IMR-90 (cell line): ENCODE results near the gene SFSWAP. TPM values are rescaled to one million over a fixed set of nuclear protein-coding genes. Genes with fewer than 3 reads are reported as not detected.

ENCODE experiments used
- ATAC-seq: fragments of 200-7000 bp; cut with Tn5 transposase; 2 replicates; pipeline ENCODE4 v1.9.1; 2020; ENCODE audit warnings: low read depth, mild to moderate bottlenecking, moderate library complexity
- BruUV-seq: library from RNA; stranded (reverse); fragments of 400-500 nt; replicated peaks from 2 replicates; lab custom pipeline; 2021; lab: Mats Ljungman, UMichigan
- CTCF ChIA-PET: fragments of 300-600 bp; formaldehyde crosslinking; extraction: SDS; loops from one replicate; lab custom pipeline; 2021; ENCODE audit warnings: antibody characterized with exemption; lab: Yijun Ruan, JAX
- POLR2A ChIA-PET: fragments of 300-600 bp; sonication (Branson Sonifier 250); formaldehyde crosslinking; loops from one replicate; lab custom pipeline; 2022; ENCODE audit warnings: antibody characterized with exemption; ENCODE audit not compliant: unreplicated experiment; lab: Charles Lee
- DNase-seq: peaks from one replicate; pipeline ENCODE4 v3.0.0; 2013
- H2AFZ ChIP-seq: replicated peaks from 2 replicates; pipeline ENCODE3; 2013; ENCODE audit warnings: low read length, mild to moderate bottlenecking; ENCODE audit not compliant: poor library complexity
- H2AK5ac ChIP-seq: 2 replicates; pipeline ENCODE4 v1.6.1; 2013; ENCODE audit warnings: low read depth, low read length, inconsistent platforms
- H2AK9ac ChIP-seq: replicated peaks from 2 replicates; pipeline ENCODE3; 2013; ENCODE audit warnings: mild to moderate bottlenecking, low read depth, low read length, moderate library complexity; ENCODE audit not compliant: poor library complexity
- H2BK120ac ChIP-seq: 2 replicates; pipeline ENCODE4 v1.6.1; 2013; ENCODE audit warnings: low read depth, low read length, inconsistent platforms
- H2BK15ac ChIP-seq: 3 replicates; pipeline ENCODE4 v1.6.1; 2013; ENCODE audit warnings: low read depth, low read length, inconsistent platforms
- H2BK20ac ChIP-seq: 2 replicates; pipeline ENCODE4 v1.6.1; 2013; ENCODE audit warnings: low read depth, mild to moderate bottlenecking, inconsistent platforms, low read length, moderate library complexity
- H2BK5ac ChIP-seq: 2 replicates; pipeline ENCODE4 v1.6.1; 2013; ENCODE audit warnings: mild to moderate bottlenecking, low read depth, low read length, inconsistent platforms; ENCODE audit not compliant: poor library complexity, severe bottlenecking
- H3K14ac ChIP-seq: replicated peaks from 2 replicates; pipeline ENCODE4 v1.6.1; 2013; ENCODE audit warnings: low read depth, low read length, inconsistent platforms
- H3K18ac ChIP-seq: 2 replicates; pipeline ENCODE4 v1.6.1; 2013; ENCODE audit warnings: low read depth, low read length, control low read depth
- H3K23ac ChIP-seq: 2 replicates; pipeline ENCODE4 v1.6.1; 2013; ENCODE audit warnings: low read depth, low read length, inconsistent platforms
- H3K27ac ChIP-seq: 2 replicates; pipeline ENCODE4 v1.5.1; 2013; ENCODE audit warnings: mild to moderate bottlenecking, control low read depth, low read length; ENCODE audit not compliant: insufficient read depth
- H3K27me3 ChIP-seq: 2 replicates; pipeline ENCODE4 v1.6.1; 2013; ENCODE audit warnings: low read length; ENCODE audit not compliant: control insufficient read depth, insufficient read depth
- H3K36me3 ChIP-seq: 2 replicates; pipeline ENCODE4 v1.6.1; 2013; ENCODE audit warnings: low read length, mixed read lengths; ENCODE audit not compliant: control insufficient read depth, insufficient read depth
- H3K4ac ChIP-seq: 2 replicates; pipeline ENCODE4 v1.6.1; 2013; ENCODE audit warnings: low read depth, low read length, inconsistent platforms
- H3K4me1 ChIP-seq: 2 replicates; pipeline ENCODE4 v1.6.1; 2013; ENCODE audit warnings: low read length, mixed read lengths; ENCODE audit not compliant: control insufficient read depth, insufficient read depth
- H3K4me2 ChIP-seq: 2 replicates; pipeline ENCODE4 v1.6.1; 2013; ENCODE audit warnings: low read depth, mild to moderate bottlenecking, control low read depth, low read length, moderate library complexity
- H3K4me3 ChIP-seq: 2 replicates; pipeline ENCODE4 v1.5.1; 2013; ENCODE audit warnings: low read depth, mild to moderate bottlenecking, control low read depth, low read length, moderate library complexity; ENCODE audit not compliant: insufficient read depth
- H3K56ac ChIP-seq: 2 replicates; pipeline ENCODE4 v1.6.1; 2013; ENCODE audit warnings: low read length, inconsistent platforms; ENCODE audit not compliant: insufficient read depth; ENCODE audit errors: extremely low read depth
- H3K79me1 ChIP-seq, 2 experiments: 2 replicates each; pipeline ENCODE4 v1.6.1; 2013; ENCODE audit warnings: low read length in 2 of 2, inconsistent platforms in 1 of 2, low read depth in 1 of 2
- H3K9ac ChIP-seq: 2 replicates; pipeline ENCODE4 v1.6.1; 2013; ENCODE audit warnings: low read depth, low read length, control low read depth
- H3K9me1 ChIP-seq: 2 replicates; pipeline ENCODE4 v1.6.1; 2013; ENCODE audit warnings: low read length, inconsistent platforms; ENCODE audit not compliant: insufficient read depth
- H3K9me3 ChIP-seq: 2 replicates; pipeline ENCODE4 v1.6.1; 2013; ENCODE audit warnings: low read length; ENCODE audit not compliant: control insufficient read depth, insufficient read depth
- H4K20me1 ChIP-seq: 2 replicates; pipeline ENCODE4 v1.6.1; 2013; ENCODE audit warnings: low read length, inconsistent platforms; ENCODE audit not compliant: insufficient read depth
- H4K5ac ChIP-seq: 2 replicates; pipeline ENCODE4 v1.6.1; 2013; ENCODE audit warnings: mild to moderate bottlenecking, low read depth, low read length, control low read depth
- H4K8ac ChIP-seq, 2 experiments: 2 replicates each; pipeline ENCODE4 v1.6.1; 2013; ENCODE audit warnings: low read depth in 2 of 2, low read length in 2 of 2, control low read depth in 1 of 2, inconsistent platforms in 1 of 2
- H4K91ac ChIP-seq: 2 replicates; pipeline ENCODE4 v1.6.1; 2013; ENCODE audit warnings: low read depth, low read length, inconsistent platforms; ENCODE audit not compliant: insufficient read depth
- BHLHE40 ChIP-seq: fragments of 150-350 bp; IDR thresholded peaks from 2 replicates; pipeline ENCODE4 v1.6.1; 2016; ENCODE audit warnings: mild to moderate bottlenecking, low read depth, low read length
- CEBPB ChIP-seq: IDR thresholded peaks from 2 replicates; pipeline ENCODE4 v1.6.1; 2012; ENCODE audit warnings: low read depth, low read length, improper control_type of control experiment
- CHD1 ChIP-seq: IDR thresholded peaks from 2 replicates; pipeline ENCODE4 v1.6.1; 2012; ENCODE audit warnings: low read depth, low read length, improper control_type of control experiment
- FOS ChIP-seq: fragments of 150-350 bp; IDR thresholded peaks from 2 replicates; pipeline ENCODE4 v1.6.1; 2016; ENCODE audit warnings: low read depth, low read length
- MAFK ChIP-seq: IDR thresholded peaks from 2 replicates; pipeline ENCODE4 v1.6.1; 2012; ENCODE audit warnings: low read depth, low read length, improper control_type of control experiment
- MAZ ChIP-seq: IDR thresholded peaks from 2 replicates; pipeline ENCODE4 v1.6.1; 2012; ENCODE audit warnings: low read depth, mild to moderate bottlenecking, low read length, improper control_type of control experiment, moderate library complexity, borderline replicate concordance
- MXI1 ChIP-seq: IDR thresholded peaks from 2 replicates; pipeline ENCODE4 v1.6.1; 2012; ENCODE audit warnings: low read depth, mild to moderate bottlenecking, low read length, moderate library complexity, borderline replicate concordance
- NFE2L2 ChIP-seq: fragments of 150-350 bp; IDR thresholded peaks from 2 replicates; pipeline ENCODE4 v1.6.1; 2016; ENCODE audit warnings: low read depth, mild to moderate bottlenecking, low read length
- POLR2A ChIP-seq: IDR thresholded peaks from 2 replicates; pipeline ENCODE4 v1.6.1; 2012; ENCODE audit warnings: mild to moderate bottlenecking, low read depth, low read length
- RAD21 ChIP-seq: IDR thresholded peaks from 2 replicates; pipeline ENCODE4 v1.6.1; 2012; ENCODE audit warnings: low read length, improper control_type of control experiment
- RCOR1 ChIP-seq: IDR thresholded peaks from 2 replicates; pipeline ENCODE4 v1.6.1; 2012; ENCODE audit warnings: mild to moderate bottlenecking, low read length, improper control_type of control experiment; ENCODE audit not compliant: insufficient replicate concordance
- RFX5 ChIP-seq: IDR thresholded peaks from 2 replicates; pipeline ENCODE4 v1.8.0; 2012; ENCODE audit warnings: low read depth, mild to moderate bottlenecking, low read length, moderate library complexity
- SMC3 ChIP-seq: fragments of 150-350 bp; IDR thresholded peaks from 2 replicates; pipeline ENCODE4 v1.6.1; 2016; ENCODE audit warnings: low read depth, mild to moderate bottlenecking, antibody characterized with exemption, low read length, moderate library complexity
- WGBS, 2 experiments: methylation state at CpG; one replicate each; pipeline versions ENCODE4 v1.1.5 to v1.1.7; 2013; ENCODE audit warnings: missing lambda C conversion rate in 2 of 2; ENCODE audit not compliant: insufficient read length in 1 of 2; ENCODE audit errors: extremely low coverage in 2 of 2; 5-methylcytosine and 5-hydroxymethylcytosine counted together
- dilution Hi-C: fragments of 300-500 bp; cut with HindIII; formaldehyde crosslinking; loops from one replicate; pipeline ENCODE4 v1.14.3; 2018; ENCODE audit warnings: low sequenced_read_pairs; ENCODE audit not compliant: unreplicated experiment
- in situ Hi-C: fragments of 300-500 bp; cut with MboI; formaldehyde crosslinking; loops from 3 replicates; pipeline ENCODE4 v1.14.3; 2019; ENCODE audit warnings: low sequenced_read_pairs, inconsistent platforms, mixed read lengths
- intact Hi-C: fragments of 100-400 bp; cut with micrococcal nuclease; formaldehyde crosslinking; loops from 2 replicates; pipeline ENCODE4 v1.10.0; 2022
- polyA plus RNA-seq, 3 experiments: library from polyadenylated mRNA; depleted of rRNA; stranded (reverse); fragments of >200 nt; gene quantifications; 2 replicates each; pipeline ENCODE4 v1.2.3, GENCODE V29; 2012; ENCODE audit warnings: low replicate concordance in 1 of 3
- total RNA-seq: library from RNA; depleted of rRNA; stranded (reverse); fragments of >200 nt; gene quantifications from 2 replicates; pipeline ENCODE4 v1.2.3, GENCODE V29; 2012
- TF ChIP-seq, protein P1 (sequence below): fragments of 150-350 bp; IDR thresholded peaks from 2 replicates; pipeline ENCODE4 v1.6.1; 2016; ENCODE audit warnings: low read depth, mild to moderate bottlenecking, low read length, moderate library complexity, borderline replicate concordance
- TF ChIP-seq, protein P2 (sequence below): conservative IDR thresholded peaks from 2 replicates; pipeline ENCODE4 v1.5.1; 2012; ENCODE audit warnings: mild to moderate bottlenecking, low read depth, low read length, improper control_type of control experiment

Gene SFSWAP
- total and polyA plus RNA-seq, 2 of the 4 experiments (the other 2 are of a cell fraction) = 19.7 to 22.4 TPM

DNA sequence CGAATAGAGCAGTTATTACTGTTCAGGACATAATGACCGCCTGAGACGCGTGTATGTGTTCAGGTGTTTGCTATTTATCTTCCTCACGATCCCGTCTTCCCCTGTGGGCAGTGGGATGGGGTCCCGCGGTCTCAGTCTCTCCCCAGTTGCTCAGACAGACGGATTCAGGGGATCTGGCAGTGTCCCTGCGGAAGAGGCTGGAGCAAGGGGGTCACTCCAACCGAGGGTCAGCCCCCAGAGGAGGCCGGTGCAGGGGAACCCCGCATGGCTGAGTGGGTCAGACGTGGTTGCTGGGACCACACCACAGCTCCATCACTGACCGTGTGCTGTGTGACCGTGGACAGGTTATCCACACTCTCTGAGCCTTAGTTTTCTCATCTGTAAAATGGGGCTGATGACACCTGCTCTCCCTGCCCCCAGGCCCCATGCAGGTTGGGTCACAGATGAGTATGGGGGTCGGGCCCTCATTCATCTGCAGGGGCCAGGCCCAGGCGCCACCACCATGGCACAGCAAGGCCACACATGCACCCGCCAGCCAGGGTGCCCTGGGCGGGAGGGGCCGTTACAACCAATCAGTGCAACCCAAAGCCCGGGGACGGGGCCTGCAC lies 122.5 kb downstream of the SFSWAP start:
- Histone ChIP-seq H3K9ac (no peak overlapping the region), H2BK120ac (no peak overlapping the region), H3K4me3 (no peak overlapping the region), H3K4ac (no peak overlapping the region), H3K27me3 (no peaks in the 10 kb centered on the region; the same call in 1 of the 2 replicates), H2AK9ac (peak overlapping the region; percentile 28), H3K9me1 (no peaks in the 10 kb centered on the region; the same call in 1 of the 2 replicates), H4K5ac (no peak overlapping the region), H3K56ac (no peak overlapping the region), H2BK5ac (no peak overlapping the region), H3K79me1 (peaks cover 0 to 13% of the 10 kb centered on the region in 2 experiments; a peak in 2 of 4 replicates), H3K27ac (no peak overlapping the region), H2BK15ac (no peak overlapping the region), H4K91ac (no peak overlapping the region), H3K23ac (no peak overlapping the region), H3K14ac (no peak overlapping the region), H3K4me2 (no peak overlapping the region), H2AK5ac (no peak overlapping the region), H3K9me3 (no peaks in the 10 kb centered on the region), H3K4me1 (peaks cover 9% of the 10 kb centered on the region; the same call in 1 of the 2 replicates), H4K20me1 (no peaks in the 10 kb centered on the region; the same call in 1 of the 2 replicates), H2BK20ac (no peak overlapping the region), H2AFZ (peak overlapping the region; percentile 51), H4K8ac (no peak overlapping the region), H3K18ac (no peak overlapping the region), H3K36me3 (no peaks in the 10 kb centered on the region)
- in situ Hi-C loops (loop anchor here (25.0 kb wide), 1 partner anchor 721 kb away; no protein-coding TSS in a partner anchor), dilution Hi-C loops (no loop called here), intact Hi-C loops (loop anchor here (5.0 to 10.0 kb wide), 3 partner anchors 64 to 169 kb away; no protein-coding TSS in a partner anchor)
- CTCF ChIA-PET = no interaction called here
- WGBS, 2 experiments = 67% methylated on average over 6 of the region's 23 CpGs; no CpG with 5 or more reads in 1 of the 2 experiments
- DNase-seq (no peak), ATAC-seq (no peak)
- POLR2A ChIA-PET = no interaction called here
- TF ChIP-seq NFE2L2 = no peak
- TF ChIP-seq MXI1 = no peak
- no peak for TF ChIP-seq SMC3
- TF ChIP-seq BHLHE40 = no peak
- TF ChIP-seq, protein P1, sequence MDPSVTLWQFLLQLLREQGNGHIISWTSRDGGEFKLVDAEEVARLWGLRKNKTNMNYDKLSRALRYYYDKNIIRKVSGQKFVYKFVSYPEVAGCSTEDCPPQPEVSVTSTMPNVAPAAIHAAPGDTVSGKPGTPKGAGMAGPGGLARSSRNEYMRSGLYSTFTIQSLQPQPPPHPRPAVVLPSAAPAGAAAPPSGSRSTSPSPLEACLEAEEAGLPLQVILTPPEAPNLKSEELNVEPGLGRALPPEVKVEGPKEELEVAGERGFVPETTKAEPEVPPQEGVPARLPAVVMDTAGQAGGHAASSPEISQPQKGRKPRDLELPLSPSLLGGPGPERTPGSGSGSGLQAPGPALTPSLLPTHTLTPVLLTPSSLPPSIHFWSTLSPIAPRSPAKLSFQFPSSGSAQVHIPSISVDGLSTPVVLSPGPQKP = no peak
- no peak for TF ChIP-seq POLR2A
- no peak for TF ChIP-seq MAZ
- TF ChIP-seq MAFK = no peak
- TF ChIP-seq RCOR1 = no peak
- TF ChIP-seq CEBPB = no peak
- TF ChIP-seq RAD21 = no peak
- no peak for TF ChIP-seq CHD1
- no peak for TF ChIP-seq FOS
- TF ChIP-seq, protein P2, sequence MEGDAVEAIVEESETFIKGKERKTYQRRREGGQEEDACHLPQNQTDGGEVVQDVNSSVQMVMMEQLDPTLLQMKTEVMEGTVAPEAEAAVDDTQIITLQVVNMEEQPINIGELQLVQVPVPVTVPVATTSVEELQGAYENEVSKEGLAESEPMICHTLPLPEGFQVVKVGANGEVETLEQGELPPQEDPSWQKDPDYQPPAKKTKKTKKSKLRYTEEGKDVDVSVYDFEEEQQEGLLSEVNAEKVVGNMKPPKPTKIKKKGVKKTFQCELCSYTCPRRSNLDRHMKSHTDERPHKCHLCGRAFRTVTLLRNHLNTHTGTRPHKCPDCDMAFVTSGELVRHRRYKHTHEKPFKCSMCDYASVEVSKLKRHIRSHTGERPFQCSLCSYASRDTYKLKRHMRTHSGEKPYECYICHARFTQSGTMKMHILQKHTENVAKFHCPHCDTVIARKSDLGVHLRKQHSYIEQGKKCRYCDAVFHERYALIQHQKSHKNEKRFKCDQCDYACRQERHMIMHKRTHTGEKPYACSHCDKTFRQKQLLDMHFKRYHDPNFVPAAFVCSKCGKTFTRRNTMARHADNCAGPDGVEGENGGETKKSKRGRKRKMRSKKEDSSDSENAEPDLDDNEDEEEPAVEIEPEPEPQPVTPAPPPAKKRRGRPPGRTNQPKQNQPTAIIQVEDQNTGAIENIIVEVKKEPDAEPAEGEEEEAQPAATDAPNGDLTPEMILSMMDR = no peak
- no peak for TF ChIP-seq RFX5
- no TSS peak for BruUV-seq
